HG02884 (cell line): ENCODE results near the gene AP3S2.

Experiments used
- ATAC-seq: cut with Tn5 transposase; IDR thresholded peaks from one replicate; pipeline ENCODE4 v1.9.1; 2021; ENCODE audit warnings: mild to moderate bottlenecking, moderate library complexity; ENCODE audit not compliant: unreplicated experiment

AP3S2 gene

DNA sequence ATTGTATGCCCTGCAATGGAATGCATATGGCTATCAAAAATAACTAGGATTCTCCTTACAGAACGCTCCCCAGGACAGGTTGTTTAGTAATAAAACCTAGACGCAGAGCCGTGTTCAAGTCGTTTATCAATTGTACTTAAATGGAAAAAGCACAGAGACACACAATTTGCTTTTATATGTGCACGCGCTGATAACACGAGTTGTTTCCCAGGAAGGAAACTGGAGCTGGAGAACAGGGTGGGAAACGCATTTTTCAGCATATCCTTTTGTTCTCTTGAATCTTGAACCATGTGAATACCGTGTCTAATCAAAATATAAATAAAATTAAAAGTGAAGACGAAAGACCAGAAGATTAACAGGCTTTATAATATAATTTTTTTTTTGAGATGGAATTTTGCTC is 75.5 kb downstream of the AP3S2 start:
- ATAC-seq, result no peak

DNA sequence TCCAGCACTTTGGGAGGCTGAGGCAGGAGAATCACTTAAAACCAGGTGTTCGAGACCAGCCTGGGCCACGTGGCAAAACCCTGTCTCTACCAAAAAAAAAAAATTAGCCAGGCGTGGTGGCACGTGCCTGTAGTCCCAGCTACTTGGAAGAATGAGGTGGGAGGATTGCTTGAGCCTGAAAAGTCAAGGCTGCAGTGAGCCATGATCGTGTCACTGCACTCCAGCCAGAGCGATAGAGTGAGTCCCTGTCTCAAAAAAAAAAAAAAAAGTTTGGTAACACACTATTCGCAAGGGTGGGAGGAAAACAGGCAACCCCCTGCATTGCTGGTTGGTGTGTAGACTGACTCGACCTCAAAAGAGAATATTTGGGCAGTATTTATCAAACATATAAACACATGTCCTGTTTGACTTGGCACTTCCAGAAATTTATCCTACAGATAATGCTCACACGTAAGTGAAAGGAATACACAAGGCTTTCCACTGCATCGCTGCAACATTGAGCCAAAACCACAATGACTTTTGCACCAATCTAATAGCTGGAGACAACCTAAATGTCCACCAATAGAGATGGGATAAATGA is 76.0 kb downstream of the AP3S2 start:
- no peak for ATAC-seq

DNA sequence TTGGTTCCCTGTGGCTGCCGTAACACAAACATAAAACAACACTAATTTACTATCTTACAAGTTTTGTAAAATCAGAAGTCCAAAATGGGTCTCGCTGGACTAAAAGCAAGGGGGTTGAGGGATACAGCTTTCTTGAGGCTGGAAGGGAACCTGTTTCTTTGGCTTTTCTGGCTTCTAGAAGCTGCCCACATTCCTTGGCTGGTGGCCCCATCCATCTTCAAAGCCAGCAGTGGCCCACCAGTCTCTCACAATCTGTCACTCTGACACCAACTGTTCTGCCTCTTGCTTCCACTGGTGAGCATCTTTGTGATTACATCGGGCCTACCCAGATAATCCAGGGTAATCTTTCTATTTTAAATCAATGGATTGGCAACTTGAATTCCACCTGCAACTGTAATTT is 78.0 kb downstream of the AP3S2 start:
- no peak for ATAC-seq

- no peak for ATAC-seq
These were observed 79.6 kb downstream of the AP3S2 start for GRCh38 chr15:89814112-89814742.

DNA sequence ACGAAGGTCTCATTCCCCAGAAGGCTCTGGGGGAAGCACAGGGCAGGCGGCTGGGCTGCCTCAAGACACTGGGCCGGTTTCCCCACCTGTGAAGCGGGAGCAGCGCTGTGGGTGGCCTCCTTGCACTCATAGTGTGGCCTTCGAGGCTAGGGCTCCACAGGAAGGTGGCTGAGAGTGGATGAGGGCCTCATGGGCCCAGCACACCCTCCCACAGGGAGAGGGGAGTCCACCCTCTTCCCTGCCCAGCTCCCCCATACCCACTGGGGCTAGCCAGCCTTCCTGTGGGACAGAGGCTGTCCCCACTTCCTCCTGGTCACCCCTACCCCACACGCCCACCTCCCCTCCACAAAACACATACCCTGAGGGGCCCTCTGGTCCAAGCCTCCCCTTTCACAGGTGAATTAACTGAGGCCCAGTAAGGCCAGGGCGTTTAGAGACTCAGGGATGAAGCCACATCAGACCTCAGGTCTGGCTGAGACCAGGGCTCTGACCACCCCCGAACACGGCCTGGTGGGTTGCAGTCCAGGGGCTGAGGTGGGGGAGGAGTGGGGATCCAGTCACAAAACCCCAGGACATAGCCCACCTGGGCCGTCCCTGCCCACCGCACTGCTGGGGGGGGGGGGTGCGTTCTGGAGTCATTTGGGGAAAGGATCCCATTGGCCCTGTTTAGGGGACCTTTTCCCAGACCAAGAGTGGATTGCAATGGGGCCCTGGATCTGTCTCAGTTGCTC is 80.2 kb downstream of the AP3S2 start:
- ATAC-seq, result no peak

- ATAC-seq, result no peak
These were observed 80.9 kb downstream of the AP3S2 start for GRCh38 chr15:89812847-89813320.

GRCh38 chr15:89812011-89812846 is 81.6 kb downstream of the AP3S2 start:
- no peak for ATAC-seq

DNA sequence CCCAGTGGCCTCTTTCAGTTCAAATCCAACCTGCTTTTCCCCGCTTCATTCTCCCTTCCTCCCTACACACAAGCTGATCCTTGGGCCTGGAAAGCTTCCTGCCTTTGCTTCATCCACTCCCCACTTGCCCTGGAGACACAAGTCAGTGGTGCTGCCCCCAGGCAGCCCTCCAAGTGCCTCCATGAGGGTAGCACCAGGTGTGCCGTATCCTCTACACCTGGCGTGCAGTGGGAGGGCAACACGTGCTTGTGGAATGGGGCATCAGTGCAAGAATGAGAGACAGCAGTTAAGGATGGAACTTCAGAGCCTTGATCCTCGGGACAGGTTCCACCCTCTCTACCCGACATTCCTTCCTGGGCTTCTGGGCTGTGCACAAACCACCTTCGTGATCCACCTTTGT is 83.0 kb downstream of the AP3S2 start:
- no peak for ATAC-seq

GRCh38 chr15:89809787-89810148 is 84.0 kb downstream of the AP3S2 start:
- no peak for ATAC-seq

DNA sequence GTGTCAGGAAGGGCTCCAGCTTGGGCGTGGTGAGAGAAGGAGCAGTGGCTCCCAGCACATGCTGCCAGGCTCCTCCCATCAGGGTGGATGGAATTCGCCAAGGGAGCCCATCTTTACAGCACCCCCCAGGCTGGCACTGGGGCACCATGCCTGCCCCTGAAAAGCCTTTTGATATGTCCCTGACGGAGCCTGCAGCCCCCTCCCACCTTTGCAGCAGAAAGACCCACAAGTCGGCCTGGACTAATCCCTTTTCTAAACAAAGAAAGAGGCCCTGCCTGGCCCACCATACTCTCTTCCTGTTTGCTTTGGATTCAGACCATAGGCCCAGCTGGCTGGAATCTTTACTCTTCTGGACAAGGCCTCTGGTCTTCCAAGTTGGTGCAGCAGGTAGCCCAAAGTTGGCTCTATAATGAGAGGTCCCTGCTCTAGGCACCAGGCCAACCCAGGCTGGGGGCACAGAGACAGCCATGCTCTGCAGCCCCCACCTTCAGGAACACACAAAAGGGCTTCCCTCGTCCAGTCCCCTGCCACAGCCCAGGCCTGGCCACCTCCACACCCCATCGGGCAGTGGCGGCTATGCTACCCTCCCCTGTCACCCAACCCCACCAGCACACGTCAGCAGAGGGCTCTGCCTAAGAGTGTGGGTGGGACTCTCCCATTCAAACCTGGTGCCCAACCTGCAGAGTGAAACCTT is 84.6 kb downstream of the AP3S2 start:
- no peak for ATAC-seq

DNA sequence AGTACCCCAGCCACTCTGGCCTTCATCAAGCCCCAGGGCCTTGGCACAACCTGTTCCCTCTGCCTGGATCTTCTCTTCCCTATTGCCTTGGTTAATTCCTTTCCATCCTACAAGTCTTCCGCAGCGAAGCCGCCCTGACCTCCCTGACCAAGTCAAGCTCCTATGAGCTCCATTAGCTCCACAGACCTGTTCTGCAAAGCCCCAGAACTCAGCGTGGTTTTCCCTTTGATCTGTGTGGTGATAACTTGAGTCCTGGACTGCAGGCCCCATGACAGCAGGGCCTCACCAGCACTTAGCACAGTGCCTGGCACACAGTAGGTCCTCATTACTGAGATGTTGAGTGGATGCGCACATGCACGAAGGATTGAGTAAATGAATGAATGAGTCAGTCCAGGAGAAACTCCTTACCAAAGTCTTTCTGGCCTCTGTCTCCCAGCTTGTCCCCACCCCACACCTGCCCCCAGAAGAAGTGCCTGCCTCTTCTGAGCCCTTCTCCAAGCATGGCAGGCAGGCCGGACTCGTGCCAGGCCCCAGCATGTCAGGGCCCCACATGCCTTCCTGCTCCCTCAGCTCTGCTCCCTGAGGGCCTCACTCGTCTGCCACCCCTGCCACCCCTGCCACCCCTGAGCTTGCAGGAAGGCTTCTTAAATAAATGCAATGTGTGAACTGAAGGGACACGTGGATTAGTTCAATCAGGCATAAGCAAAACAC is 85.5 kb downstream of the AP3S2 start:
- ATAC-seq, result no peak

DNA sequence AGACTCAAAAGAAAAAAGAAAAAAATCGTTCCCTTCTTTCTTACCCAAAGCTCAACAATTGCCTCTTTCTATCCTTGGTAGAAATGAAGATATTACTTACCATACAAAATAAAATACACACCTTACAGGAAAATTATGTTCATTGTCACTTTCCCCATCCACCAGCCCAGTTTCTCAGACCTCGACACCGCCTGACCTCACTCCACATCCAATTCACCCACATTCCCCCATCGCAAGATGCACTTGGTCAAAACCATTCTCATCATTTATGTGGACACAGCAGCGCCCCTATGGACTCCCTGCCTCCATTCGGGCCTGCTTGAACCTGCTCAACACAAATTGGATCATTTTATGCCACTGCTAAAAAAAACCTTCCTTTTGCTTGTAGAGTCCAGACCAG is 86.1 kb downstream of the AP3S2 start:
- ATAC-seq, result no peak

- ATAC-seq, result no peak
These were observed 86.9 kb downstream of the AP3S2 start for GRCh38 chr15:89806559-89807550.

DNA sequence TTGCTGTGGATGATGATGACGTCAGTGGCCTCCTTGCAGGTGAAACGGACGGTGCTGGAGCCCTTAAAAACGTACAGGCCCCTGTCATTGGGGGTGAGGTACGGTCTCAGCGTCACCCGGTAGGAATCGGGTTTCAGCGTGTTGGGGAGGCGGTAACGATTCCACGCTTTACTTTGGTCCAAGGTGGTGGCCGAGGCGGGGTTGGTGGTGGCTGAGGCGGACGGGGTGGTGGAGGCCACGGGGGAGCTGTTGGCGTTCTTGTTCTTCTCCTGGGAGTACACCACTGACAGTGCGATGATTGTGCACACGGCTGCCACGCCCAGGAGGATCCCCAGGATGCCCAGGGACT is 87.6 kb downstream of the AP3S2 start:
- ATAC-seq, result no peak

GRCh38 chr15:89805241-89806209 is 88.3 kb downstream of the AP3S2 start:
- ATAC-seq, result no peak

DNA sequence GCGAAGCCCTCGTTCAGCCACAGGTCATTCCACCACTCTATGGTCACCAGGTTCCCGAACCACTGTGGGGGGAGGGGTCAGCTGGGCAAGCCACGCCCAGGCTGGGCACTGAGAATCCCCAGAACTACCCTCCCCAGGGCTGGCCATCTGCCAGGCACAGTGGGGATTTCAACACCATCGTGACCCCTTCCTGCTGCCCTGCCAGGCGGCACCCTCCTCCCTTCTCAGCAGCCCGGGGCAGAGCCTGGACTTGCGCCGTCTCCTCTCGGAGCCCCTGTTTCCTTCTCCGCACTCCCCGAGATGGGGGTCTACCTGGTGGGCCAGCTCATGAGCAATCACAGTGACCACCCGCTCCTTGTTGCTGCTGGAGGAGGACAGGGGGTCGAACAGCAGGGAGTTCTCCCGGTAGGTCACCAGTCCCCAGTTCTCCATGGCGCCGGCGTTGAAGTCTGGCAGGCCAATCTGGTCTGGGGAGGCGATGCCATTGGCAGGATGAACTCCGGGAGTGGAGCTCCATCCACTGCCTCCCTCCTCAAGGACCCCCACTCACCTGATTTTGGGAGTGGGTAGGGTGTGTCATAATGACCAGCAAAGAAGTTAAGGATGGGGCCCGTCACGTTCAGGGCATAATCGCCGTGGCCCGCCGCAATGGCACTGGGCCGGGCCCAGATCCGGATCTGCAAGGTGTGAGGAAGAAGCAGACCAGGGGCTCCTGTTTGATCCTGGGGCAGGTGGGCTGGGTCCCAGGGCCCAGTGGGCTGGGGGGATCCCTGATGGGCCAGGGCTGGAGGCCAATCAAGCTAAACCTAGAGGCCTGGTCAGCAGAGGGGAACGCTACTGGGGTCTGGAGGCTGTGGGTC is 89.6 kb downstream of the AP3S2 start:
- no peak for ATAC-seq
